Activated T-helper 9 cell treated with anti-CD3 and anti-CD28 coated beads, Interleukin-2, amount 50 U/mL, for 16 hours (primary cell): ENCODE measurements around the gene WDR38.

Experiments
- DNase-seq: peaks from one replicate; pipeline ENCODE4 v3.0.0-alpha.2; 2020; ENCODE audit warnings: low read depth

Gene WDR38

GRCh38 chr9:124852829-124853531 lies at the start of gene WDR38:
Gene WDR38, plus strand, starts transcription at chr9:124853460. Its CDS starts 72 bp downstream, at chr9:124853532.
- peak; percentile 74 for DNase-seq

- DNase-seq = no peak
These were observed 49.3 kb upstream of the WDR38 start for GRCh38 chr9:124803911-124804310.

- no peak for DNase-seq
These were observed 48.1 kb upstream of the WDR38 start for GRCh38 chr9:124805186-124805585.

GRCh38 chr9:124808246-124808956 lies 44.9 kb upstream of the WDR38 start:
- DNase-seq = no peak

GRCh38 chr9:124809211-124809610 lies 44.0 kb upstream of the WDR38 start:
- DNase-seq = no peak

- no peak for DNase-seq
These were observed 43.3 kb upstream of the WDR38 start for GRCh38 chr9:124809741-124810500.

- DNase-seq = no peak
These were observed 42.5 kb upstream of the WDR38 start for GRCh38 chr9:124810663-124811355.

GRCh38 chr9:124812441-124812876 lies 40.8 kb upstream of the WDR38 start:
- DNase-seq = no peak

GRCh38 chr9:124813041-124813440 lies 40.2 kb upstream of the WDR38 start:
- DNase-seq = no peak

GRCh38 chr9:124813501-124814163 lies 39.6 kb upstream of the WDR38 start:
- DNase-seq = no peak

- DNase-seq = no peak
These were observed 39.1 kb upstream of the WDR38 start for GRCh38 chr9:124814164-124814535.

GRCh38 chr9:124815601-124816000 lies 37.7 kb upstream of the WDR38 start:
- no peak for DNase-seq

GRCh38 chr9:124818431-124819281 lies 34.6 kb upstream of the WDR38 start:
- DNase-seq = no peak

GRCh38 chr9:124820698-124821623 lies 32.3 kb upstream of the WDR38 start:
- no peak for DNase-seq

- DNase-seq = no peak
These were observed 24.5 kb upstream of the WDR38 start for GRCh38 chr9:124828489-124829333.

- no peak for DNase-seq
These were observed 24.0 kb upstream of the WDR38 start for GRCh38 chr9:124829334-124829669.

GRCh38 chr9:124830593-124830992 lies 22.7 kb upstream of the WDR38 start:
- no peak for DNase-seq

- DNase-seq = no peak
These were observed 21.5 kb upstream of the WDR38 start for GRCh38 chr9:124831642-124832364.
